GM19035 (cell line): Measurements from ENCODE around the gene CTSF.

ENCODE experiments used
- ATAC-seq: cut with Tn5 transposase; IDR thresholded peaks from one replicate; pipeline ENCODE4 v1.9.1; 2021; ENCODE audit not compliant: unreplicated experiment

Gene CTSF

DNA sequence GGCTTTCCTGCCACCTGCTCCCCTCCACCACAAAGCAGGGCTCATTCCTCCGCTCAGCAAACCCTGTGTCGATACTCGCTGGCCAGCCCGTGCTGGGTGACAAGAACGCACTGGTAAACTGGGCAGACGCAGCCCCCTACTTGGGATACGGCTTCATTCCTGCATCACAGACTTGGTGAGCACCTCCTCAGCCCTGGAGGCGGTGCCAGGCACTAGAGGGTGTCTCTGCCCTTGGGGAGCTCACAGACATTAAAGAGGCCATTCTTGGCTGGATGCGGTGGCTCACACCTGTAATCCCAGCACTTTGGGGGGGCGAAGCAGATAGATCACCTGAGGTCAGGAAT is 28.6 kb downstream of the CTSF start:
- ATAC-seq, result no peak

DNA sequence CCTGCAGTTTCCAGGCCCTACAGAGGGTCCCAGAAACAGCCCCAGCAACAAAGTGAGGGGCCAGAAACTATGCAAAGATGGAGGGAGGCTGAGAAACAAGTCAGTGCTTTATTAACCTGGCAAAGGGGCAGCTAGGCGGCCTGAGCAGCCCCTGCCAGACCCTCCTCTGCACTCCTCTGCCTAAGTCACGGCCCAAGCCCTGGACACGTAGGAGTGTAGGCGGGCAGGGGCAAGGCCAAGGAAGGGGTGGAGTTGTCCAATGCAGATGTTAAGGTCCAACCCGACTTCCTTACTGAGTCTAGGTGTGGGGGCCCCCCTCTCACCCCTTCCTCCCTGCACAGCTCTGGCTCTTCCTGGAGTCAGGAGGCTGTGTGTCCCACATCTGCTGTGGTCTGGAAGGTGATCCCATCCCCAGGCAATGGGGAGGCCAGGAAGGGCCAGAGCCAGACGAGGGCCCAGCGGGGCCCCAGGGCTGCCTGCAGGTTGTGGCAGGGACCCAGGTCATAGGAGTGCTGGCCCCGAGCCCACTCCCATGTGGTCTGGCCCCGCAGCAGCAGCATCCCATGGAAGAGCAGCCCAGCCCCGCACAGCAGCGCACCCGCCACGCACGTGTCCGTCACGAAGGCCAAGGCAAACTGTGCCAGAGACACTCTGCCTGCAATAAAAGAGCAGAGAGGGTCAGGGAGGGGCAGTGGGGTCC is 29.1 kb downstream of the CTSF start:
- ATAC-seq, result no peak

DNA sequence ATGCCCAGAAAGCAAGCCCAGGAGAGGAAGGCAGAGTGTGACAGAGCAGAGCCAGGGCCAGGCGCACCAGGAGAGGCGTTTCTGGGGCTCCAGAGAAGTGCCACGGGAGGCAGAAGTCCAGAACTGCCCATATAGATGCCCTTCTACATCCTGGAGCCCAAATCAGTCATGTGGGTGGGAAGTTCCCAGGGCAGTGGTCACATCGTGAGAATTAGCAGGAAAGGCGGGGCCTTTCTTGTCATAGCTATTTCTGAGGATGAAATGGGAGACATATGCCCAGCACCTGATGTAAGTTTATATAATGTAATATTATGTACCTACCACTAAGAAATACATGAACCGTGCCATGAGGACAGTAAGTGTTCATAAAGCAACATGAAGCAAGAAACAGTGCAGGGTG is 35.6 kb downstream of the CTSF start:
- no peak for ATAC-seq

DNA sequence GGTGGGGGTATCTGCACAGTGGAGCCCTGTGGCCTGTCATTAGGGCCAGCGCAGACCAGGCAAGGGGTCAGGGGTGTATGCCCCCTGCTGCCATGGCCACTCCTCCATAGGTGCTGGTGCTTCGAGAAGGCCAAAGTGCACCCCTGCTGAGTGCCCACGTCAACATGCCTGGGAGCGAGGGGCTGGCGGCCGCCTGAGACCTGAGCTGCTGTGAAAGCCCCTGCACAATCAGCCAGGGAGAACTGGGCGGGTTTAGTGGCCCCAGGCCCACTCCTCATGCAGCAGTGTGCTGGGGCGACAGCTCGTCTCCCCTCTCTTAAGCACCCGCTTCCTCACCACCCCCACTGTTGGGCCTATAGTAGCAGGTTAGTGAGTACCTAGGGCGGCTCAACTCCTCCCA is 36.6 kb downstream of the CTSF start:
- ATAC-seq, result no peak

DNA sequence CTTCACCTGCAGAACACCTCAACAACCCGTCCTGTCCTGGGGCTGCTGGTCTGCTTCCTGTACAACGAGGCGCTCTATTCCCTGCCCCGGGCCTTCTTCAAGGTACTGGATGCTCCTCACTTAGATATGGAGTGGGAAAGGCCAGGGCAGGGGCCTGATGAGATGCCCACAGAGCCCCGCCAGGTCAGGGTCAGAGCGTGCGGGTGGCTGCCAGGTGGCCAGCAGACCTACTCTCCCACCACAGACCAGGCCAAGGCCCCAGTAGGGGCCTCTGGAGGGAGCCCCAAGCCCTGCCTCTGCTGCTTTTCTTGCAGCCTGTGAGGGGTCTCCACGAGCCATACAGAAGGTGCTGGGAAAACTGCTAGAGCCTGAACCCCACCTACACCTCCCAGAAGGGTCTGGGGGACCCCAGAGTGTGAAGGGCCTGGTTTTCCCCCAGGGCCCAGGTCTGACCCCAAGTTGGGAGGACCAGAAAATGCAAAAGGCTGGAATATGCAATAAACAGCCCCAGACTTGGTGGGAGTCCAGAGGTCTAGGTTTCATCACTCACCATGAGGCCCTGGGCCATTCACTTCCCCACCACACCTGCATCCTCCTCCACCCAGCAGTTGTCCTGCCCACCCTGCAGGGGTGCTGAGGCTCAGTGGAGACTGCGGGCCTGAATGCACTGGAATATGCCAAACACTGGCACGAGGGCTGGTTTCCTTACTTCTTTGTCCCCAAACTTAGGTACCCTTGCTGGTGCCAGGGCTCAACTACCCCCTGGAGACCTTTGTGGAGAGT is 37.3 kb downstream of the CTSF start:
- ATAC-seq, result no peak

DNA sequence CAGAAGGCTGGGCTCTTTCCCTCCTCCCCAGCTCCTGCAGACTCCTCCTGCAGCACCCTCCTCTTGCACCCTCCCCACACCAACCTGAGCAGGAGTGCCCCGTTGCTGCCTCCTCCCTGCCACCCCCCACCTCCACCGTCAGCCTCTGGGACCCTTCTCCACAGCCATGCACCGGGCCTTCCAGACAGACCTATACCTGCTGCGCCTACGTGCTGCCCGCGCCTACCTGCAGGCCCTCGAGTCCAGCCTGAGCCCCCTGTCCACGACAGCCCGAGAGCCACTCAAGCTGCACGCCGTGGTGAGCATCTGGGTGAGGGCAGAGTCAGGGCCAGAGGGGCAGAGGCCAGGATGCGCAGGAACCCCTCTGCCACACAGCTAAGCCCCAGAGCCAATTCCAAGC is 38.8 kb downstream of the CTSF start:
- ATAC-seq, result no peak

DNA sequence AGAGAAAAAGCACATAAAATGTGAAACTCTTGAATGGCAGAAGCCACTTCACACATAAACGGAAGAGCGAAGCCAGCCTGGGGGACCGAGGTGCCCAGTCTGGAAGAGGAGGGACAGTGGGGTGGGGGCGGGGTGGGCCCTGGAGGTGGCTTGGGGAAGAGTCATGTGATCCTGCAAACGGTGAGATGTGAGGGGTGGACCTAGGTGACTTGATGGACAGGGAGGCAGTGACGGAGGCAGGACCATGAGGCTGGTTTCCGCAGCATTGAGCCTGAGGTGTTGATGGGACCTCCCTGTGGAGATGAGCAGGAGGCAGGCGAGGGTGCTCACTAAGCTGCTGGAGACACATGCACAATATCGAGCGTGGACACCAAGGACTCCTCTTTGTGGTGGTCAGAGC is 39.3 kb downstream of the CTSF start:
- ATAC-seq, result no peak

DNA sequence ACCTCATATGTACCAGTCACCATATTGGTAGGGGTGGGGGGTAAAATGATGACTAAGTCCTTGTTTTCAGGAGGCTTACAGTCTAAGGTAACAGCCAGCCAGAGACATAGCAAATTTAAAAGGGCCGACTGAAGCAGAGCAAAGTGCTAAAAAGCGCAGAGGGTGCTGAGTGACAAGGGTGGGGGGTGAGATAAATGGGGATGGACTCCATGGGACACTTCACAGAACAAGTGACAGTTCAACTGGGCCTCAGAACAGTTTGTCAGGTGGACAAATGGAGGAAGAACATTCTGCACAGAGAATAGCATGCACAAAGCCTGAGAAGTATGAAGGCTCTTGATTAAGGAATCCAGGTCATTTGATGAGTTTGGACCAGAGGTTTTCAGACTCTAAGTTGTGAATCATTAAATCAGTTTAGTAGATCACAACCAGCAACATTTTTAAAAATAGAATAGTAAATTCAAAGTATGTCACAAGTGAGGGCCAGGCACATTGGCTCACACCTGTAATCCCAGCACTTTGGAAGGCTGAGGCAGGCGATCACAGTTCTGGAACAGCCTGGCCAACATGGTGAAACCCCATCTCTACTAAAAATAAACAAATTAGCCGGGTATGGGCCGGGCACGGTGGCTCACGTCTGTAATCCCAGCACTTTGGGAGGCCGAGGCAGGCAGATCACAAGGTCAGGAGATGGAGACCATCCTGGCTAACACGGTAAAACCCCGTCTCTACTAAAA is 43.9 kb downstream of the CTSF start:
- no peak for ATAC-seq

DNA sequence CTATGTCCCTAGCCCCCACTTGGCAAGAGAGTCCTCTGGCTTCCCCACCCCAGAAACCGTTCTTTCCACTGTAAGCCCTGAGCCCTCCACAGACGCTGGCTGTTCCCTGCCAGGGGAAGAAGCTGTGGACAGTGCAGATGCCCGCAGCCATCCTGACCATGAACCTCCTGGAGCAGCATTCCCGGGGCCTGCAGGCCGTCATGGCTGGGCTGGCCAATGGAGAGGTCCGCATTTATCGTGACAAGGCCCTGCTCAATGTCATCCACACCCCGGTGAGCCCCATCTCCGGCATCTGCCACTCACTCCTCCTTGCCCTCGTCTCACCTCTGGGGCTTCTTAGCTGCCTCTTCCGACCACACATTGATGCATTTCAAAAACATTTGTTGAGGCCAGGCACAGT is 44.8 kb downstream of the CTSF start:
- ATAC-seq, result no peak
